Measurements from ENCODE around the gene HIPK4.
"Not testable (repeated sequence)": the region's sequence is repeated elsewhere in the genome, so short reads cannot be mapped to it uniquely, and the experiment has no call there.

HIPK4 gene, protein sequence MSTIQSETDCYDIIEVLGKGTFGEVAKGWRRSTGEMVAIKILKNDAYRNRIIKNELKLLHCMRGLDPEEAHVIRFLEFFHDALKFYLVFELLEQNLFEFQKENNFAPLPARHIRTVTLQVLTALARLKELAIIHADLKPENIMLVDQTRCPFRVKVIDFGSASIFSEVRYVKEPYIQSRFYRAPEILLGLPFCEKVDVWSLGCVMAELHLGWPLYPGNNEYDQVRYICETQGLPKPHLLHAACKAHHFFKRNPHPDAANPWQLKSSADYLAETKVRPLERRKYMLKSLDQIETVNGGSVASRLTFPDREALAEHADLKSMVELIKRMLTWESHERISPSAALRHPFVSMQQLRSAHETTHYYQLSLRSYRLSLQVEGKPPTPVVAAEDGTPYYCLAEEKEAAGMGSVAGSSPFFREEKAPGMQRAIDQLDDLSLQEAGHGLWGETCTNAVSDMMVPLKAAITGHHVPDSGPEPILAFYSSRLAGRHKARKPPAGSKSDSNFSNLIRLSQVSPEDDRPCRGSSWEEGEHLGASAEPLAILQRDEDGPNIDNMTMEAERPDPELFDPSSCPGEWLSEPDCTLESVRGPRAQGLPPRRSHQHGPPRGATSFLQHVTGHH

GRCh38 chr19:40390084-40390742 lies at the start of gene HIPK4:
HIPK4 (minus strand) TSS chr19:40390181; CDS start chr19:40389902, 279 bp downstream.
- no peak for DNase-seq

- no peak for DNase-seq
These were observed 48.3 kb upstream of the HIPK4 start for GRCh38 chr19:40438284-40438683.

DNA sequence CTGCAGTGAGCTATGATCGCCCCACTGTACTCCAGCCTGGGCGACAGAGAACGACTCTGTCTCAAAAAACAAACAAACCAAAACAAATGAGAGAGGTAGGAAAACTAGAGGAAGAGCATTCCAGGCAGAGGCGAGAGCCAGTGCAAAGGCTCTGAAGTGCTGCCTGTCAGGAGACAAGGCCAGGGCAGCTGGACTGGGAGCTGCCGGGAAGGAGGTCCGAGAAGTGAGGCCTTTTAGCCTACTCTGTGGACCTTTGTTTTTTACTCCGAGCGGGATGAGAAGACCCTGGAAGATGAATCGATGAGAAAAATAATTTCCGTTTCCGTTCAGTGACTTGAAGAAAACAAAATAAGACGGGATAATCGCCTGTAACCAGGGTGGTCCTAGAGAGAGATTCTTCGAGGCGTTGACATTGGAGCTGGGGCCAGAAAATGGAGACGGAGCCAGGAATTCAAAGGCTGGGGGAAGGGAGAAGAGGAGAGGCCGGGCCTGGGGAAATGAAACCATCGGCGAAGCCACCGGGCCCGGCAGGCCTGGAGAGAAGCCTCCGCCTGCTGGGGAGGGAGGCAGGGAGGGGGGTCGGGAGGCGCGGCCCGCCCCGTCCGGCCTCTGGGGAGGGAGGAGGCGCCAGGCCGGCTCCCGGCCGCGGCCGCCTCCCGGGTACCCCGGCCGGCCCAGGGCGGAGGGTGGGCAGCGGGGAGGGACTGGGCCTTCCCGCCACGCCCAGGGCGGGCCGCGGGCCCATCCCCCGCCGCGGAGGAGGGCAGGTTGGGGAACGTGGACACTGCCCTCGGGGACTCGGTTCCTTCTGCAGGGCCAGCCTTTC lies 43.6 kb upstream of the HIPK4 start:
- peak; percentile 55 for DNase-seq

GRCh38 chr19:40432760-40433159 lies 42.8 kb upstream of the HIPK4 start:
- not testable (repeated sequence) for DNase-seq

- DNase-seq: no peak
These were observed 41.7 kb upstream of the HIPK4 start for GRCh38 chr19:40431698-40432097.

DNA sequence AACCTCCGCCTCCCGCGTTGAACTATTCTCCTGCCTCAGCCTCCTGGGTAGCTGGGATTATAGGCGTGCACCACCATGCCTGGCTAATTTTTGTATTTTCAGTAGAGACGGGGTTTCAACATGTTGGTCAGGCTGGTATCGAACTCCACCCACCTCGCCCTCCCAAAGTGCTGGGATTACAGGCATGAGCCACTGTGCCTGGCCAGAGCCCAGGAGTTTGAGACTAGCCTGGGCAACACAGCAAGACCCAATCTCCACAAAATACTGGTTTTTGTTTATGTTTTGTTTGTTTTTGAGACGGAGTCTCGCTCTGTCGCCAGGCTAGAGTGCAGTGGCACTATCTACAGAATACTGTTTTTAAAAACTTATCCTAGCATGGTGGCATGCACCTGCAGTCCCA lies 40.3 kb upstream of the HIPK4 start:
- DNase-seq: not testable (repeated sequence)

DNA sequence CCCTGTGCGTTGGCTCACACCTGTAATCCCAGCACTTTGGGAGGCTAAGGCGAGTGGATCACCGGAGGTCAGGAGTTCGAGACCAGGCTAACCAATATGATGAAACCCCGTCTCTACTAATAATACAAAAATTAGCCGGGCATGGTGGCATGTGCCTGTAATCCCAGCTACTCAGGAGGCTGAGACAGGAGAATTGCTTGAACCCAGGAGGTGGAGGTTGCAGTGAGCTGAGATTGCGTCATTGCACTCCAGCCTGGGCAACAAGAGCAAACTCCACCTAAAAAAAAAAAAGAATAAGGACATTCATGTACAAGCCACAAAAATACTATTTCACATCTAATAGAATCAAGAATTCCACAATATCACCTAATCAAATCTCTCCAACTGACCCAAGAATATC lies 38.2 kb upstream of the HIPK4 start:
- not testable (repeated sequence) for DNase-seq

- DNase-seq: peak; percentile 100
These were observed 35.7 kb upstream of the HIPK4 start, which contains the start of gene SERTAD1 for GRCh38 chr19:40425450-40426287. SERTAD1 (minus strand) TSS chr19:40425992; CDS start chr19:40423546, 2,446 bp downstream.

DNA sequence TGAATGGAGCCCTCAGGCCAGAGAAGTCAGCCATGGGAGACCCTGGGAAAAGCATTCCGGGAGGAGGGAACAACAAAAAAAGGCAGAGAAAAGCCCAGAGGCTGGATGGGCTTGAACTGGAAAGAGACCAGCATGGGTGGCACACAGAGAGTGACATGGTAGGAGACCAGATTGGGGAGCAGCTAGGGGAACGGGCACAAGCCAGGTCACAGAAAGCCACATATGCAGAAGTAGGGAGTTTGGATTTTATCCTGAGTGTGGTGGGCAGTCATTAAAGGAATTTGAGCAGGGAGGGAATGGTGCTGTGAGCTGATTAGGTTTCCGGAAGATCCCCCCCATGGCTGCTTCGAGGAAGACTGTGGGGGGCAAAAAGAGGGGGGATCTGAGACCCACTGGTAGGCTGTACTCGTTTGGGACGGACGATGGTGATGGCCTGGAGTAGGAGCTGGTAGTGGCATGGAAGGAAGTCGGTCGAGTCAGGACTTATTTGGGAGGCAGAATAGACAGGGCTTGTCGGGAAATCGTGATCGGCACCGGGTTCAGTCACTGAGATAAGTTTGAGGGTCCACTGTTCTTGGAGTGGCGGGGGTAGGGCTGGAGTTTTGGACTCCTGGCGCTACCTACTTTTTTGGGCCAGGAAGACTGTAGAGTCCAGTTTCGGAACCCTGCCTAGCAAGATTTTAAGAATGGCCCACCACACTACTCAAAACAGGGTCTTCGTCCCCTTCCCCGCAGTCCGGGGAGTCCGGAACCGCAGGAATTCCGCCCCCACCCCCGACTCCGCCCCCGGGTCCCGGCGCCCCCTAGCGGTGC lies 34.9 kb upstream of the HIPK4 start:
- no peak for DNase-seq

DNA sequence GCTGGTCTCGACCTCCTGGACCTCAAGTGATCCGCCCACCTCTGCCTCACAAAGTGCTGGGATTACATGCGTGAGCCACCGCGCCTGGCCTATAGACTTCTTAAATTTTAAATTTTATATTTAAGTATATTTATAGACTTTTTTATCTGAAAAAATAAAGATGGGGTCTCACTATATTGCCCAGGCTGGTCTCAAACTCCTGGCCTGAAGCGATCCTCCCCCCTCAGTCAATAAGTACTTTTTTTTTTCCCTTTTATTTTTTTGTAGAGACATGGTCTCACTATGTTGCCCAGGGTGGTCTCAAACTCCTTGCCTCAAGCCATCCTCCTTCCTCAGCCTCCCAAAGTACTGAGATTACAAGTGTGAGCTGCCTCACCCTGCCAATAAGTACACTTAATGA lies 34.0 kb upstream of the HIPK4 start:
- DNase-seq: no peak

- DNase-seq: no peak
These were observed 33.0 kb upstream of the HIPK4 start for GRCh38 chr19:40422748-40423566.

DNA sequence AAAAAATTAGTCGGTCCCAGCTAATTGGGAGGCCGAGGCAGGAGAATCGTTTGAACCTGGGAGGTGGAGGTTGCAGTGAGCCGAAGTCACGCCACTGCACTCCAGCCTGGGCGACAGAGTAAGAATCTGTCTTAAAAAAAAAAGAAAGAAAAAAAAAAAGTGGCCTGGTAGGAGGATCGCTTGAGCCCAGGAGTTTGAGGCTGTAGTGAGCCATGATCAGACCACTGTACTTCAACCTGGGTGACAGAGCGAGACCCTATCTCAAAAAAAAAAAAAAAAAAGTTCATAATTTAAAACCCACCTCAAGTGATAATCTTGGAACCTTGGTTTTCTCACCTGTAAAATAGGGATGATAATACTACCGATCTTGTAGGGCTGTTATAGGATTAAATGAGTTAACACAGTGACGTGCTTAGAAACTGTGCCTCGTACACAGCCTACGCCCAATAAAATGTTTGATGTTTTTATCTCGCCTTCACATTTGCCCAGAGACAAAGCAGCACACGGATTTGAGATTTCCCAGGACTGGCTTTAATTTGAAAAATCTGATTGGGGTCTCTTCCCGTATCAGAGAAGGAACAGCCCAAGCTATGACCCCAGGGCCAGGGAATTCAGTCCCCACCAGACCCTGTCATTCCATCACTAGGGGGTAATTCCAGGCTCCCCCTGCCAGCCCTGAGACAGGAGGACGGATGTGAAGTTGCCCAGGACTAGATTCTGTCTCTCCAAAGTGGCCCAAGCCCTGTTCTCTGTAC lies 32.2 kb upstream of the HIPK4 start:
- DNase-seq: no peak

- DNase-seq: peak; percentile 82
These were observed 31.1 kb upstream of the HIPK4 start for GRCh38 chr19:40420766-40421765.

DNA sequence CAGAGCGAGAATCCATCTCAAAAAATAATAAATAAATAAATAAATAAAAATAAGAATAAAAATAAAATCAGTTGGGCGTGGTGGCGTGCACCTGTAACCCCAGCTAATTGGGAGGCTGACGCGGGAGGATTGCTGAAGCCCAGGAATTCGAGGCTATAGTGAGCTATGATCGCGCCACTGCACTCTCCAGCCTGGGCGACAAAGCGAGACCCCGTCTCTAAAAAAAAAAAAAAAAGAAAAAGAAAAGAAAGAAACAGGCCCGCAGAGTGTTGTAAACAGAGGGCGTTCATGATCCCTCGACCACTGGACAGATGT lies 30.4 kb upstream of the HIPK4 start:
- no peak for DNase-seq

DNA sequence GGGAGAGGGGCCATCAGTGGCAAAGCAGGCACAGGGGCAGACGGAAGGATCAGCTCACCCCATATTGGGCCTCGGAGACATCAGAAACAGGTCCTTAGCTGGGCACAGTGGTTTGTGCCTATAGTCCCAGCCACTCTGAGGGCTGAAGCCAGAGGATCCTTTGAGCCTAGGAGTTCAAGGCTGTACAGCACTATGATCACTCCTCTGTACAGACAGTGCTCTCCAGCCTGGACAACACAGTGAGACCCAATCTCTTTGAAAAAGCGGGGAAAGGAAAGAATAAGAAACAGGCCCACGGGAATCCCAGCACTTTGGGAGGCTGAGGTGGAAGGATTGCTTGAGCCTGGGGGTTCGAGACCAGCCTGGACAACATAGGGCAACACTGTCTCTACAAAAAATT lies 29.8 kb upstream of the HIPK4 start:
- no peak for DNase-seq

DNA sequence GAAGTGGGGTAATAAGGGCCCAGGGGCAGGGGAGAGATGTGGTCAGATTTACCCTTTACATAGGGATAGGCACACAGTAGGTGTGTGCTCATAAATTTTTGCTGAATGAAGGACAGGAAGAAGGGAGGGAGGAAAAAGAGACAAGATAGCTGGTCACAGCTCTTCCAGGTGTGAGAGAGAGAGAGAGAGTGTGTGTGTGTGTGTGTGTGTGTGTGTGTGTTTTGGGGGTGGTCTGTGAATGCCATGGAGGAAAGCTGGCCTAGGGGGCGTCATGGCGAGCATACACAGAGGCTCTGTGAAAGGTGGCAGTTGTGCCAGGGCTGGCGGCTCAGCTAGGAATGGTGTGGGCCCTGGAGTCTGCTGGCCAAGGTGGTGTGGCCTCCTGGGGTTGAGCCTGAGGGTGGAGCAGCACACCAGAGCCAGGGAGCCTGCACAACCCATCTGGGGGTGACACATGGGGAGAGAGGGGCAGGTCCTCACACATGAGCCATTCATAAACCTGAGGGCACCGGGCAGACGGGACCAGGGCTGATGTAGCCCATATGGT lies 29.2 kb upstream of the HIPK4 start:
- DNase-seq: no peak

DNA sequence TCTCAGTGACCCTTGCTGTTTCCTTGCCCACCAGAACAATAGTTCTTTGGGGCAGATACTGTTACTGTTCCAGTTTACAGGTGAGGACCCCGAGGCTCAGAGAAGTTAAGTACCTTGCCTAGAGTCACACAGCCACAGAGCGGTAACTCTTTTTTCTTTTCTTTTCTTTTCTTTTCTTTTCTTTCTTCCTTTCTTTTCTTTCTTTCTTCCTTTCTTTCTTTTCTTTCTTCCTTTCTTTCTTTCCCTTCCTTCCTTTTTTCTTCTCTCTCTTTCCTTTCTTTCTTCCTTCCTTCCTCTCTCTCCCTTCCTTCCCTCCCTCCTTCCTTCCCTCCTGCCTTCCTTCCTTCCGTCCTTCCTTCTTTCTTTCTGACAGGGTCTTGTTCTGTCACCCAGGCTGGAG lies 28.1 kb upstream of the HIPK4 start:
- DNase-seq: no peak

DNA sequence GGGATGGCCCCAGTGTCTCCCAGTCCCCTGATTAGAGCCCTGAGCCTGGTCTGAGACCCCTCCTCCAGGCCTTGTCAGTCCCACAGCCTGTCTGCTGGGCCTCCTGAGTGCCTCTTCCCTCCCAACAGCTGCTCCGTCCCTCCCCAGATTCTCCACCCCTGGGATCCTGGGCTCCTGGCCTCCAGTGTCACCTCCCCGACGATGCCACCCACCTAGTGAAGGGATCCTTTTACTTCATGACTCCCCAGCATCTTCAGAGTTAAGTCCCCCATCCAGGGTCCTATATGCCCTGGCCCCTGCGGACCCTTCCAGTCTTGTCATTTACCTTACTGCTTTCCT lies 27.6 kb upstream of the HIPK4 start:
- DNase-seq: no peak
